Stomach smooth muscle (tissue), 2 donors: ENCODE data around the gene FERMT2.

Experiments
- H3K27ac ChIP-seq: one replicate; pipeline ENCODE4 v1.7.0; 2013; ENCODE audit warnings: mild to moderate bottlenecking, low read length, inconsistent platforms
- H3K27me3 ChIP-seq, 2 donors: one replicate each; pipeline ENCODE4 v1.7.0; 2013; ENCODE audit warnings: low read length in 2 of 2; ENCODE audit not compliant: insufficient read depth in 2 of 2, control insufficient read depth in 1 of 2
- H3K36me3 ChIP-seq, 2 donors: one replicate each; pipeline ENCODE4 v1.7.0; 2013; ENCODE audit warnings: low read length in 2 of 2; ENCODE audit not compliant: control insufficient read depth in 2 of 2, insufficient read depth in 2 of 2
- H3K4me1 ChIP-seq: one replicate; pipeline ENCODE4 v1.7.0; 2013; ENCODE audit warnings: low read length; ENCODE audit not compliant: control insufficient read depth, insufficient read depth
- H3K4me3 ChIP-seq, 2 donors: one replicate each; pipeline ENCODE4 v1.7.0; 2013; ENCODE audit warnings: low read length in 2 of 2
- H3K9ac ChIP-seq, 2 donors: one replicate each; pipeline ENCODE4 v1.7.0; 2013; ENCODE audit warnings: low read length in 2 of 2, mild to moderate bottlenecking in 1 of 2
- H3K9me3 ChIP-seq, 2 donors: one replicate each; pipeline ENCODE4 v1.7.0; 2013; ENCODE audit warnings: low read length in 2 of 2; ENCODE audit not compliant: control insufficient read depth in 2 of 2
- donor health status: healthy.
- donor health status: Pancreatic carcinoma.

FERMT2 gene

GRCh38 chr14:52879958-52880357 is 70.9 kb downstream of the FERMT2 start:
- no peak overlapping the region for H3K4me3 ChIP-seq

GRCh38 chr14:52878946-52879345 is 71.9 kb downstream of the FERMT2 start:
- no peaks in the 10 kb centered on the region for H3K27me3 ChIP-seq
- no peaks in the 10 kb centered on the region for H3K9me3 ChIP-seq
- H3K27ac ChIP-seq = no peak overlapping the region
- H3K4me3 ChIP-seq = no peak overlapping the region
- no peak overlapping the region for H3K9ac ChIP-seq
- peaks cover 12% of the 10 kb centered on the region for H3K4me1 ChIP-seq
- peaks cover 18 to 27% of the 10 kb centered on the region in 2 donors for H3K36me3 ChIP-seq

More at GRCh38 chr14:52879958-52880357, 70.9 kb downstream of the FERMT2 start:
- H3K9me3 ChIP-seq = no peaks in the 10 kb centered on the region
- H3K36me3 ChIP-seq = peaks cover 18 to 19% of the 10 kb centered on the region in 2 donors
- H3K4me1 ChIP-seq = peaks cover 12% of the 10 kb centered on the region
- no peak overlapping the region for H3K27ac ChIP-seq
- H3K9ac ChIP-seq = no peak overlapping the region
- H3K27me3 ChIP-seq = no peaks in the 10 kb centered on the region

- H3K27ac ChIP-seq = no peak overlapping the region
- H3K36me3 ChIP-seq = peaks cover 16 to 32% of the 10 kb centered on the region in 2 donors
- H3K27me3 ChIP-seq = no peaks in the 10 kb centered on the region
- H3K9me3 ChIP-seq = no peaks in the 10 kb centered on the region
- no peak overlapping the region for H3K9ac ChIP-seq
- H3K4me1 ChIP-seq = peaks cover 12% of the 10 kb centered on the region
- no peak overlapping the region for H3K4me3 ChIP-seq
These were observed 72.4 kb downstream of the FERMT2 start for GRCh38 chr14:52878469-52878868.

- Histone ChIP-seq H3K9ac (no peak overlapping the region), H3K27ac (no peak overlapping the region), H3K36me3 (peaks cover 24 to 40% of the 10 kb centered on the region in 2 donors), H3K4me1 (peaks cover 12% of the 10 kb centered on the region), H3K27me3 (no peaks in the 10 kb centered on the region), H3K4me3 (no peak overlapping the region), H3K9me3 (no peaks in the 10 kb centered on the region)
These were observed 73.2 kb downstream of the FERMT2 start for GRCh38 chr14:52877628-52878027.

- Histone ChIP-seq H3K36me3 (peaks cover 32 to 48% of the 10 kb centered on the region in 2 donors), H3K27ac (no peak overlapping the region), H3K9me3 (no peaks in the 10 kb centered on the region), H3K4me1 (peaks cover 12% of the 10 kb centered on the region), H3K27me3 (no peaks in the 10 kb centered on the region), H3K4me3 (no peak overlapping the region), H3K9ac (no peak overlapping the region)
These were observed 74.0 kb downstream of the FERMT2 start for GRCh38 chr14:52876806-52877205.

- no peak overlapping the region for H3K4me3 ChIP-seq
- peaks cover 12% of the 10 kb centered on the region for H3K4me1 ChIP-seq
These were observed 74.5 kb downstream of the FERMT2 start for GRCh38 chr14:52876311-52876710.

GRCh38 chr14:52875707-52876106 is 75.1 kb downstream of the FERMT2 start:
- no peaks in the 10 kb centered on the region for H3K9me3 ChIP-seq
- no peaks in the 10 kb centered on the region for H3K27me3 ChIP-seq
- H3K4me1 ChIP-seq = peaks cover 12% of the 10 kb centered on the region
- peaks cover 39 to 59% of the 10 kb centered on the region in 2 donors for H3K36me3 ChIP-seq
- H3K9ac ChIP-seq = no peak overlapping the region
- H3K27ac ChIP-seq = no peak overlapping the region
- no peak overlapping the region for H3K4me3 ChIP-seq

More at GRCh38 chr14:52876311-52876710, 74.5 kb downstream of the FERMT2 start:
- no peaks in the 10 kb centered on the region for H3K27me3 ChIP-seq
- H3K9ac ChIP-seq = no peak overlapping the region
- no peak overlapping the region for H3K27ac ChIP-seq
- no peaks in the 10 kb centered on the region for H3K9me3 ChIP-seq
- H3K36me3 ChIP-seq = peaks cover 35 to 53% of the 10 kb centered on the region in 2 donors

GRCh38 chr14:52874389-52874788 is 76.5 kb downstream of the FERMT2 start:
- Histone ChIP-seq H3K9ac (no peak overlapping the region), H3K27me3 (no peaks in the 10 kb centered on the region), H3K36me3 (peaks cover 42 to 63% of the 10 kb centered on the region in 2 donors), H3K9me3 (no peaks in the 10 kb centered on the region), H3K4me3 (no peak overlapping the region), H3K4me1 (peaks cover 8% of the 10 kb centered on the region), H3K27ac (no peak overlapping the region)

GRCh38 chr14:52873694-52874093 is 77.2 kb downstream of the FERMT2 start:
- H3K27ac ChIP-seq = no peak overlapping the region
- H3K9ac ChIP-seq = no peak overlapping the region
- no peaks in the 10 kb centered on the region for H3K27me3 ChIP-seq
- peaks cover 8% of the 10 kb centered on the region for H3K4me1 ChIP-seq
- H3K4me3 ChIP-seq = no peak overlapping the region
- H3K36me3 ChIP-seq = peaks cover 48 to 68% of the 10 kb centered on the region in 2 donors
- no peaks in the 10 kb centered on the region for H3K9me3 ChIP-seq

GRCh38 chr14:52873065-52873464 is 77.8 kb downstream of the FERMT2 start:
- Histone ChIP-seq H3K9me3 (no peaks in the 10 kb centered on the region), H3K9ac (no peak overlapping the region), H3K27ac (no peak overlapping the region), H3K4me3 (no peak overlapping the region), H3K27me3 (no peaks in the 10 kb centered on the region), H3K4me1 (peaks cover 8% of the 10 kb centered on the region), H3K36me3 (peaks cover 53 to 74% of the 10 kb centered on the region in 2 donors)

- Histone ChIP-seq H3K4me3 (no peak overlapping the region), H3K9ac (no peak overlapping the region), H3K27me3 (no peaks in the 10 kb centered on the region), H3K36me3 (peaks cover 52 to 78% of the 10 kb centered on the region in 2 donors), H3K9me3 (no peaks in the 10 kb centered on the region), H3K27ac (no peak overlapping the region), H3K4me1 (peaks cover under 1% of the 10 kb centered on the region)
These were observed 79.2 kb downstream of the FERMT2 start for GRCh38 chr14:52871606-52872005.
